Erythroblast (primary cell): ENCODE results near the gene ALDH1A1.

Source experiments
- GATA1 ChIP-seq: IDR thresholded peaks from 2 replicates; pipeline ENCODE4 v1.6.1; 2011; ENCODE audit warnings: low read depth, mild to moderate bottlenecking, control low read depth, low read length, moderate library complexity
- POLR2A ChIP-seq: IDR thresholded peaks from 2 replicates; pipeline ENCODE4 v1.6.1; 2011; ENCODE audit warnings: mild to moderate bottlenecking, low read length

DNA sequence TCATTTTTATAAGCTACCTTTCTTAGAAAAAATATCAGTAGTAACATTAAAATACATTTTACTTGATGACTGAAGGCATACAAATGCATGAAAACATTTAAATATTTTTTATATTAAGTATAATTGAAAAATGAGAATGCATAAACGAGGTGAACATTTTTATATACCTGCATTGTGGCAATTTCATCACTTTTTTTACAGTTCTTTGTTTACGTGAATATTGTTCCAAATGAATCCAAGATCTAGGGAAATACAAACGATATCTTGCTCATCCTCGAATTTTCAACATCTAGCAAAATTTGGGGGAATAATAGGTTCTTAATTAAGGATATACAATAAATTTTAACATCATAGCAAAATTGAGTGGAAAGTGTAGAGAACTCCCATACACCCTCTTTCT, 45.5 kb upstream of the ALDH1A1 start:
- no peak for TF ChIP-seq POLR2A
- TF ChIP-seq GATA1, result no peak
